HG03139 (cell line): ENCODE results near the gene ST6GAL1.

Source experiments
- ATAC-seq: cut with Tn5 transposase; IDR thresholded peaks from one replicate; pipeline ENCODE4 v1.9.1; 2021; ENCODE audit not compliant: unreplicated experiment

Gene ST6GAL1

GRCh38 chr3:186915806-186916796, 14.2 kb upstream of the ST6GAL1 start:
- ATAC-seq, result no peak

DNA sequence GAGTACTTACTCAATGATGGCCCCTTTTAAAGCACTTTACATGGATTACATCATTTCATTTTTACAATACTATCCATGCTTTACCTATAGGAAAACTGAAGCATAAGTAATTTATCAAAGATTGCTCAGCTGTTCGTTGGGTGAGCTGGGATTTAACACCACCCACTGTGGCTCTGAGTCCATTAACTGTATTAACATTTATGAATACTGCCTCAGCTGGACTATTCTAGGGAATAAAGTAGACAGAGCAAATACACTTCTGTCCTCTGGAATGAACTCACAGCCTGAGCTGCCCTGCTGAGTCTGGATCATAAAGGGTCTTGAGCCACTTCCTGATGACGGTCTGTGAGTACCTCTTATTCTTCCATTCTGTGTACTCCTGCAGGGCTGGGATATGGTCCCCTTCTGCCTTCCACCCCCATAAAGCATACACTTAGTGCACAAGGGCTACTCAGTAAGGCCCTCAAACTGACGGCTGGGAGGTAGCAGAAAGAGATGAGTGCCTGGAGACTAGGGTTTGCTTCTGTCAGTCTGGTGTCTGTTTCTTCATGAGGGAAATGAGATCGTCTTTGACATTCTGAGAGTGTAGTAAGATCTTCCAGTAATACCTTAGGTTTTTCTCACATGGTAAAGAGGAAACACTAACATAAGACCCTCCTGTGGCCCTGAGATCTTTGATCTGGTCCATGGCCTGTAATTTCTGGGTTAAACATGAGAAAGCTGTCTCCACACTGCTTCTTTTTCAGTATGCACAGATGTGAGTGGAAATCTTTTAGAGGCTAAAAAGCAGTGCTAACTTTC, 12.6 kb upstream of the ST6GAL1 start:
- ATAC-seq, result no peak

- no peak for ATAC-seq
Observed at GRCh38 chr3:186920301-186920700, 10.0 kb upstream of the ST6GAL1 start.

DNA sequence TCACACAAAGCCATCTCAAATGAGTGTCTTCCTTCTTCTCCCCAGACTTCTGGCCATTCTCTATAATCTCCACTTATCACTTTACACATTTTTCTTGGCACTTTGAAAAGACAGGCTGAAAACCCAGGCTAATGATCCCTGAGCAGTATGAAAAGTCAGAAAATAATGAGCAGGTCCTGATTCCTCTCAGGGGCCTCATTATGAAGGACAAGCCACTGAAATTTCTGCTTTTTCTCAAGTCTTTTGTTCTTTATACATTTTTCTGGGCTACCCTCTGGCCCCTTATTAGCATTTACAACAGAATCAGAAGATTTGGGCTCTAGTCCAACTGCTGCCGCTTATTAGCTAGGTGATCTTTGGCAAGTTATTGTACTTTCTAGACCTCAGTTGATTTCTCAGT, 9.5 kb upstream of the ST6GAL1 start:
- ATAC-seq, result no peak

- ATAC-seq, result no peak
Observed at GRCh38 chr3:186921578-186921977, 8.7 kb upstream of the ST6GAL1 start.

DNA sequence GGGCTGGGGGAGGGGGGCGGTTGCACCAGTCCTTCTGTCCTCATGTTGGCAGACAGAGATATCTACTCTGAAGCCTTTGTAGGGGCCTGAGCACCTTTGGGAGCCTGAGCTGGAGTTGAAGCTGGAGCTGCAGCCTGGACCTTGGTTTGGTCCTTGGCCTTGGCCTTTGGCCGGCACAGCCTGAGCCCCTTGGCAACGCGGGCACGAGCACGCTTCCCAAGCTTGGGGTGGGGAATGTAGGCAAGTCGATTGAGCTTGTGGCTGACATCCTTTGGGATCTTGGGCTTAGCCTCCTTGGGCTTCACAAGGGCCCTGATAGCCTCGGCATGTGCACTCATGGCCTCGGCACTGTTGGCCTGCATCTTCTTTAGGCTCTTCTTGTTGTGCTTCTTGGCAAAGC, 8.1 kb upstream of the ST6GAL1 start:
- no peak for ATAC-seq

- no peak for ATAC-seq
Observed at GRCh38 chr3:186922790-186923189, 7.5 kb upstream of the ST6GAL1 start.

- no peak for ATAC-seq
Observed at GRCh38 chr3:186923241-186923640, 7.1 kb upstream of the ST6GAL1 start.

- ATAC-seq, result no peak
Observed at GRCh38 chr3:186925826-186926225, 4.5 kb upstream of the ST6GAL1 start.

GRCh38 chr3:186929186-186929585, 1.1 kb upstream of the ST6GAL1 start:
- no peak for ATAC-seq

DNA sequence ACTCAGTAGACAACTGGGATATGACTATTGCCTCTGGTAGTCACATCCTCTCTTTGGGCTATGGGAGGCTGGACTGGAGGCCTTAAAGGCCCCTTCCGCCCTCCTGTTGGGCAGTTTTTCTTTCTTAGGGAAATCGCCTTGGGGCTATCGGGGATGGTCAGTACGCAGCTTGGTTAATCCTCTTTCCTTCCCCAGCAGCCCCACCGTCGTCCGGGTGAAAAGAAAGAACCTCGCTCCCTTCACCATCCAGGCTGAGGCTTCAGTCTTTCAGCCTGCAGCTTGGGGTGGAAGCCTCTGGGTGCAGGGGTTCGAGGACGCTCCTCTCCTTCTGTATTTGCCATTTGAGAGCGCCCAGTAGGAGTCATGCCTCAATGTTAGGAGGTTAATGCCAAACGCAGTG, 641 bp upstream of the ST6GAL1 start:
- ATAC-seq, result no peak

DNA sequence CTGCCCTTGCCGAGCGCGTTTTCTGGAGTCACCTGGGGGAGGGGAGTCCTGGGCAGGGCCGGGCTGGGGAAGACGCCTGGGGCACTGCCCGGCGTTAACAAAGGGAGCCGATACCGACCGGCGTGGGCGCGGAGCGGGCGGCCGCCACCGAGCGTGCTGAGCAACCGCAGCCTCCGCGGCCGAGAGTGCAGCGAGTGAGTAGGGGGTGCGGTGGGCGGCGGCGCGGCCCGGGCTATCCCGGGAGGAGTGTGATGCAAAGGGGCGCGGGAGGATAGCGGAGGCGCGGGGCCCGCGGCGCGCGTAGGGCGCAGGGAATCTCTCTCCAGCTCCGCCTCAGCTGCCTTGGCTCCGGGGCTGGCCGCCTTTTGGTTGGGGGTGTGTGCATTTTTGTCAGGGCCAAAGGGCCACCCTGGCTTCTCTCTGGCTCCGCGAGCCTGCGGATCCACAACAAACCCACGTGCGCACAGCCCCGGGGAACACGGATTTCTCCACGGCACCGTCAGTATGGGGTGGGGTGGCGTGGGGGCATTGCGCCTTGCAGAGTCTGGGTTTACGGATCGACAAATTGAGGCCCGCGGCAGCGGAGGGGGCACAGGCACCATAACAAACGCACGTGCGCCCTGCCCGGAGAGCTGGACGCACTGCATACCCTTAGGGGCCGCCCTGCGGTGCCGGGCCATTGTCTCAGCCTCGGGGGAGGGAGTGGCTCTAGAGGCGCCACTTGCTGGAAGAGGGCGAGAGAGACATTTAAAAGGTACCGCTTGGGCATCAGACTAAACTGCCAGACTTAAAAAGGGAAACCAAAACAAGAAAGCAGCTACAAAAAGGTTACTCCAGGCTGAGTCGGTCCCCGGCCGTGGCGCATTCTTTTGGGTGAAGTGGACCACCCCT, 560 bp downstream of the ST6GAL1 start:
- peak; percentile 57 for ATAC-seq

DNA sequence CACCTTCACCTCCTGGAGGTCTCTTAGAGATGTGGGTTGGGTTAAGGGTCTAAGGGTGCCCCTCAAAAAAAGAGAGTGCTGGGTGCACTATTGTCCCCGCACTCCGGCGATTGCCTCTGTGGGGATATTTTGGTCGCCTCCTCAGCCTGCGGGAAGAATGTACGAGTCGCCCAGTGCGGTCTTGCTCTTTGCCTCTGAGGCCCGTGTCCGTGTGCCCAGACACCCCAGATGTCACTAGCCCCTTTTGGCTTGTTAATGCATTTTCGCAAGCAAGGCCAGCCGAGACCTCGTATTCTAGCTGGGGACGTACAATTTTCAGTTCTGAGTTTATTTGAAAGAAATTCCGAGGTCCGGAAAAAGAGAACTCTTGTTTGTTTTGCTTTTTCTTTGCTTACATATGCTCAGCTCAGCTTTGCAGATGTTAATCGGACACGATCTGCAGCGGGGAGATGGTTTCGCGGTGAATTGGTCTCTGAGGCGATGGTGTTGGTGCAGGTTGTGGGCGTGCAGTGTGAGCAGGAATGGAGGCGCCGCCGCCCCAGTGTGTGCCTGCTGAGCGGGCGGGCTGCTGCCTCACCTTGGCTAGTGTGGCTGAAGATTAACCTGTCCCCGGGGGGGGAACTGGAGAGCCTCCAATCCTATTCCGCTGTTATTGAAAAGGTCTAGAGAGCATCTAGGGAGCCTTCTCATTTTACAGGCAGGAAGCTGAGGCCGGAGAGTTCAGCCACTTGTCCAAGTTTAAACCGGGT, 1.4 kb downstream of the ST6GAL1 start:
- peak; percentile 42 for ATAC-seq

DNA sequence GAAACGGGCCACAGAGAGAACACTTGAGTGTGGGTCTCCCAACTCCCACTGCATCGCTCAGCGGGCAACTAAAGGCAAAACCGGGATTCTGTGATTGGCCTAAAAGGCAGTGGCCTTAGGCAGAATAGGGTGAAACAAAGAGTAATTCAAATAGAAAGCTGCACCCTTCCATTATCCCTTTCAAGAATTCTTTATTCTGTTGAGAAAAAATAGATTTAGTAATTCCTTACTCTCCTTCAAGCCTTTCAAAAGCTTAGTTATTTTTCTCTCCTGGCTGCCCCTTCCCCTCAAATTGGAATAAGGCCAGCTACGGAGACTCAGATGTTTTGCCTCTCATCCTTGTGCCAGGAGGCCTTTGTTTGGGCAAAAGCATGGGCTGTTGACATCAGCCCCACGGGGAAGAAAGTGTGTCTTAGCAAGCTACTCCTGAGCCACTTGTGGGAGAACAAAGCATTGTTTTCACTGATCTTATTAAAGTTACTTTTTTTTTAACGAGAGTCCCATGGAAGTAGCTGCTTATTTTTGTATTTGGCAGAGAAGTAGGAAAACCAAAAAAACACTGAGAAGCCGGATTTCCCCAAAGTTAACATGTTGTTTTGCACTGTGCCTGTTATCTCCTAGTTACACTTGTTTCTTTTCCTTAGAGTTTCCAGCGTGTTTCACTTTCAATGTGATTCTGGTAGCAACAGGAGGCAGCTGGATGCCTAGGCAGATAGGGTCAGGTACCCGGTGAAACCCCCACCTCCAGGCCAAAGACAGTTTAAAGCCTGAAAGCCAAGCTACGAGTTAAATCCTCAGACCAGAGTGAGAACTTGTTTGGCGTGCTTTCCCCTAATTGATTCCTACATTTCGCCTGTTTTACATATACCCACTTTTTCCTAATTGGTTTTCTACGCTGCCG, 2.2 kb downstream of the ST6GAL1 start:
- ATAC-seq, result no peak

- no peak for ATAC-seq
Observed at GRCh38 chr3:186933816-186934215, 3.5 kb downstream of the ST6GAL1 start.

DNA sequence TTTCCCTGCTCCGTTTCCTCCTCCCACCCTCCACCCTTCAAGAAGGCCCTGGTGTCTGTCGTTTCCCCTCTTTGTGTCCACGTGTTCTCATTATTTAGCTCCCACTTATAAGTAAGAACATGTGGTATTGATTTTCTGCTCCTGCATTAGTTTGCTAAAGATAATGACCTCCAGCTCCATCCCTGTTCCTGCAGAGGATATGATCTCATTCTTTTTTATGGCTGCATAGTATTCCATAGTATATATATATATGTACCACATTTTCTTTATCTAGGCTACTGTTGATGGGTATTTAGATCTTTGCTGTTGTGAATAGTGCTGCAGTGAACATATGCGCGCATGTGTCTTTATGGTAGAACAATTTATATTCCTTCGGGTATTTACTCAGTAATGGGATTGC, 4.8 kb downstream of the ST6GAL1 start:
- no peak for ATAC-seq

GRCh38 chr3:186937017-186937875, 6.9 kb downstream of the ST6GAL1 start:
- no peak for ATAC-seq

- no peak for ATAC-seq
Observed at GRCh38 chr3:186938716-186939115, 8.4 kb downstream of the ST6GAL1 start.
